GM23338 (cell line): ENCODE results near the gene EGF.

Experiments used
- EZH2 ChIP-seq: fragments of 200-600 bp; sonication (generic); IDR thresholded peaks from one replicate; pipeline ENCODE4 v1.8.0; 2017; ENCODE audit warnings: antibody characterized with exemption, mild to moderate bottlenecking, low read depth; ENCODE audit not compliant: unreplicated experiment
- EZH2phosphoT487 ChIP-seq: fragments of 200-600 bp; sonication (generic); IDR thresholded peaks from one replicate; pipeline ENCODE4 v1.8.1; 2018; ENCODE audit warnings: antibody characterized with exemption; ENCODE audit not compliant: unreplicated experiment
- POLR2AphosphoS5 ChIP-seq: IDR thresholded peaks from 2 replicates; pipeline ENCODE4 v1.6.1; 2016; ENCODE audit warnings: antibody characterized with exemption, low read depth
- TF ChIP-seq, protein P1 (sequence below): IDR thresholded peaks from one replicate; pipeline ENCODE4 v1.6.1; 2018; ENCODE audit warnings: antibody characterized with exemption; ENCODE audit not compliant: unreplicated experiment
- TF ChIP-seq, protein P2 (sequence below), 2 experiments: fragments of 200-600 bp in 1 of 2; sonication (generic) in 1 of 2; conservative IDR thresholded peaks; 2 replicates each; pipeline versions ENCODE4 v1.5.1 to v1.6.1; 2016 to 2017; ENCODE audit warnings: antibody characterized with exemption in 2 of 2, low read depth in 2 of 2, mild to moderate bottlenecking in 2 of 2, moderate library complexity in 1 of 2

DNA sequence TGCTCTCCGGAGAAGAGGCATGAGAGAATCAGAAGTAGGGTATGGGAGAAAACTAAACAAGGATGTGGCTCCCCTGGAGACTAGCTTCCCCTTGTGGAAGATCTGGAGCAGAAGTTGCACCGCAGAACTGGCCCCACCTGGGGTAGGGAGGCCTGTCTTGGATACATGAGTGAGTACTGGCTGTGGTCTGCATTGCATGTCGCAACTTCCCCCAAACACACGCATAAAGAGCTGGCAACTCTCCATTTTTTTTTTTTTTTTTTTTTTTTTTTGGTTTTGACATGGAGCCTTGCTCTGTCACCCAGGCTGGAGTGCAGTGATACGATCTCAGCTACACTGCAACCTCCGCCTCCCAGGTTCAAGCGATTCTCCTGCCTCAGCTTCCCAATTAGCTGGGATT, 119.9 kb downstream of the EGF start:
- TF ChIP-seq, protein P1, sequence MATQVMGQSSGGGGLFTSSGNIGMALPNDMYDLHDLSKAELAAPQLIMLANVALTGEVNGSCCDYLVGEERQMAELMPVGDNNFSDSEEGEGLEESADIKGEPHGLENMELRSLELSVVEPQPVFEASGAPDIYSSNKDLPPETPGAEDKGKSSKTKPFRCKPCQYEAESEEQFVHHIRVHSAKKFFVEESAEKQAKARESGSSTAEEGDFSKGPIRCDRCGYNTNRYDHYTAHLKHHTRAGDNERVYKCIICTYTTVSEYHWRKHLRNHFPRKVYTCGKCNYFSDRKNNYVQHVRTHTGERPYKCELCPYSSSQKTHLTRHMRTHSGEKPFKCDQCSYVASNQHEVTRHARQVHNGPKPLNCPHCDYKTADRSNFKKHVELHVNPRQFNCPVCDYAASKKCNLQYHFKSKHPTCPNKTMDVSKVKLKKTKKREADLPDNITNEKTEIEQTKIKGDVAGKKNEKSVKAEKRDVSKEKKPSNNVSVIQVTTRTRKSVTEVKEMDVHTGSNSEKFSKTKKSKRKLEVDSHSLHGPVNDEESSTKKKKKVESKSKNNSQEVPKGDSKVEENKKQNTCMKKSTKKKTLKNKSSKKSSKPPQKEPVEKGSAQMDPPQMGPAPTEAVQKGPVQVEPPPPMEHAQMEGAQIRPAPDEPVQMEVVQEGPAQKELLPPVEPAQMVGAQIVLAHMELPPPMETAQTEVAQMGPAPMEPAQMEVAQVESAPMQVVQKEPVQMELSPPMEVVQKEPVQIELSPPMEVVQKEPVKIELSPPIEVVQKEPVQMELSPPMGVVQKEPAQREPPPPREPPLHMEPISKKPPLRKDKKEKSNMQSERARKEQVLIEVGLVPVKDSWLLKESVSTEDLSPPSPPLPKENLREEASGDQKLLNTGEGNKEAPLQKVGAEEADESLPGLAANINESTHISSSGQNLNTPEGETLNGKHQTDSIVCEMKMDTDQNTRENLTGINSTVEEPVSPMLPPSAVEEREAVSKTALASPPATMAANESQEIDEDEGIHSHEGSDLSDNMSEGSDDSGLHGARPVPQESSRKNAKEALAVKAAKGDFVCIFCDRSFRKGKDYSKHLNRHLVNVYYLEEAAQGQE, result no peak
- TF ChIP-seq, protein P2, sequence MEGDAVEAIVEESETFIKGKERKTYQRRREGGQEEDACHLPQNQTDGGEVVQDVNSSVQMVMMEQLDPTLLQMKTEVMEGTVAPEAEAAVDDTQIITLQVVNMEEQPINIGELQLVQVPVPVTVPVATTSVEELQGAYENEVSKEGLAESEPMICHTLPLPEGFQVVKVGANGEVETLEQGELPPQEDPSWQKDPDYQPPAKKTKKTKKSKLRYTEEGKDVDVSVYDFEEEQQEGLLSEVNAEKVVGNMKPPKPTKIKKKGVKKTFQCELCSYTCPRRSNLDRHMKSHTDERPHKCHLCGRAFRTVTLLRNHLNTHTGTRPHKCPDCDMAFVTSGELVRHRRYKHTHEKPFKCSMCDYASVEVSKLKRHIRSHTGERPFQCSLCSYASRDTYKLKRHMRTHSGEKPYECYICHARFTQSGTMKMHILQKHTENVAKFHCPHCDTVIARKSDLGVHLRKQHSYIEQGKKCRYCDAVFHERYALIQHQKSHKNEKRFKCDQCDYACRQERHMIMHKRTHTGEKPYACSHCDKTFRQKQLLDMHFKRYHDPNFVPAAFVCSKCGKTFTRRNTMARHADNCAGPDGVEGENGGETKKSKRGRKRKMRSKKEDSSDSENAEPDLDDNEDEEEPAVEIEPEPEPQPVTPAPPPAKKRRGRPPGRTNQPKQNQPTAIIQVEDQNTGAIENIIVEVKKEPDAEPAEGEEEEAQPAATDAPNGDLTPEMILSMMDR (conservative IDR thresholded peaks at IDR 0.05; ENCODE audit: low read depth in 2 of 2), result 0 out of 4 replicates have a peak, but pooled peaks of 1 of the 2 experiments have one; percentile 5
- TF ChIP-seq EZH2 (no peak), POLR2AphosphoS5 (no peak), EZH2phosphoT487 (no peak)
